Natural killer cell (primary cell): Measurements from ENCODE around the gene PRR5L. TPM values are rescaled to one million over a fixed set of nuclear protein-coding genes. Genes with fewer than 3 reads are reported as not detected.
A peak's percentile ranks its signal among the peaks of the same experiment; 100 is the strongest.

Experiments used
- ATAC-seq, 3 donors: fragments of 150-1000 bp in 2 of 3; fragments of 200-7000 bp in 1 of 3; cut with Tn5 transposase; 1 replicate in 1 of 3; 2 replicates in 2 of 3; pipeline ENCODE4 v1.10.0; 2021; ENCODE audit warnings: mild to moderate bottlenecking in 2 of 3, moderate library complexity in 2 of 3
- DNase-seq, 2 donors: peaks; one replicate each; pipeline versions ENCODE4 v3.0.0 to v3.0.0-alpha.2; 2013 to 2021; ENCODE audit warnings: mixed read lengths in 1 of 2
- H3K27ac ChIP-seq: one replicate; pipeline ENCODE4 v1.5.1; 2013; ENCODE audit warnings: mild to moderate bottlenecking, low read length
- H3K27me3 ChIP-seq: one replicate; pipeline ENCODE4 v1.6.1; 2013; ENCODE audit warnings: low read length; ENCODE audit not compliant: control insufficient read depth, insufficient read depth
- H3K36me3 ChIP-seq: one replicate; pipeline ENCODE4 v1.6.1; 2013; ENCODE audit warnings: low read length; ENCODE audit not compliant: control insufficient read depth, insufficient read depth
- H3K4me1 ChIP-seq: one replicate; pipeline ENCODE4 v1.6.1; 2013; ENCODE audit warnings: low read length; ENCODE audit not compliant: control insufficient read depth, insufficient read depth
- H3K4me3 ChIP-seq: one replicate; pipeline ENCODE4 v1.5.1; 2013; ENCODE audit warnings: low read length
- H3K9me3 ChIP-seq: one replicate; pipeline ENCODE4 v1.6.1; 2013; ENCODE audit warnings: low read length; ENCODE audit not compliant: control insufficient read depth, insufficient read depth
- H3K27ac Mint-ChIP-seq, 2 donors: one replicate each; pipeline ENCODE4 v1.8.0; 2022; ENCODE audit warnings: mild to moderate bottlenecking in 2 of 2, mixed read lengths in 2 of 2, moderate library complexity in 1 of 2
- H3K27me3 Mint-ChIP-seq, 2 donors: one replicate each; pipeline ENCODE4 v1.8.0; 2022; ENCODE audit warnings: low read depth in 2 of 2, mixed read lengths in 2 of 2
- H3K36me3 Mint-ChIP-seq: one replicate; pipeline ENCODE4 v1.8.0; 2022; ENCODE audit warnings: mixed read lengths
- H3K4me1 Mint-ChIP-seq, 2 donors: one replicate each; pipeline ENCODE4 v1.8.0; 2022; ENCODE audit warnings: mixed read lengths in 2 of 2
- H3K4me3 Mint-ChIP-seq: one replicate; pipeline ENCODE4 v1.8.0; 2022; ENCODE audit warnings: mild to moderate bottlenecking, moderate library complexity, mixed read lengths
- H3K9me3 Mint-ChIP-seq, 2 donors: one replicate each; pipeline ENCODE4 v1.8.0; 2022; ENCODE audit warnings: mixed read lengths in 2 of 2
- WGBS: methylation state at CpG from one replicate; pipeline ENCODE4 v1.1.7; 2013; ENCODE audit warnings: missing lambda C conversion rate; ENCODE audit not compliant: insufficient coverage; 5-methylcytosine and 5-hydroxymethylcytosine counted together
- intact Hi-C: fragments of 100-400 bp; cut with micrococcal nuclease; formaldehyde crosslinking; loops from one replicate; pipeline ENCODE4 v1.14.2; 2022
- total RNA-seq, 4 donors: library from RNA; stranded (reverse); fragments of 120-200 nt in 1 of 4; gene quantifications; one replicate each; pipeline versions ENCODE4 v1.2.3 to v1.2.4, GENCODE V29; 2013 to 2022
- TF ChIP-seq, protein P1 (sequence below): fragments of 200-600 bp; IDR thresholded peaks from one replicate; pipeline ENCODE4 v1.8.0; 2022; ENCODE audit warnings: antibody characterized with exemption

The PRR5L gene
- total RNA-seq, 3 donors from 2014 or later (not counting 1 experiment from before 2014, with no cell fraction given) = 128 to 367 (median 303) TPM

DNA sequence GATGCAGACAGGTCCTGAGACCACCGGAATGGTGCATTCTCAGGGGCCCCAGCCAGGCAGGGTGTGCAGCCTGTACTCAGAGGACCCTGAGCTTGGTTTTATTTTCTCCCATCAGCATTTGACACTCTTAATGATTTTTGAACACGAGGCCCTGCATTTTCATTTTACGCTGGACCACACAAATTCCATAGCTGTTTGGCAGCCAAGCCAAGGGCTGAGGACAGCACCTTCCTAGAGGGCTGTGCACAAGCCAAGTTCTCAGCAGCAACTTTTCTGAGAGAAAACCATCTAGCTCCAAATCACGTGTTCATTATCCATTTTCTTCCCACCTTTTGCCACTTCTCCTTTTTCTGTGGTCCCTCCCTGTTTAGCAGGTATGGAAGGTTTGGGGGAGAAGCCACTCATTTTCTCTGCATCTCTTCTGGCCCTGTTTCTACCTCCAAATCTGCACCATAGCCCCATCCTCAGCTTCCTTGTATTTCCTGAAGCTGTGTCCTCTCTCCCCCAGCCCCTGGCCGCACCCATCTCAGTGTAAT, 153.5 kb downstream of the PRR5L start:
- Mint-ChIP-seq H3K36me3 (peaks cover 75% of the 10 kb centered on the region), H3K4me1 (peaks cover 90 to 94% of the 10 kb centered on the region in 2 donors), H3K27ac (peak overlapping the region; percentile 87 to 90), H3K27me3 (no peaks in the 10 kb centered on the region), H3K9me3 (no peaks in the 10 kb centered on the region), H3K4me3 (peak overlapping the region; percentile 73)
- Histone ChIP-seq H3K27ac (no peak overlapping the region), H3K4me1 (peaks cover 58% of the 10 kb centered on the region), H3K36me3 (peaks cover 71% of the 10 kb centered on the region), H3K27me3 (no peaks in the 10 kb centered on the region), H3K9me3 (no peaks in the 10 kb centered on the region), H3K4me3 (no peak overlapping the region)
- ATAC-seq = no peak
- TF ChIP-seq, protein P1, sequence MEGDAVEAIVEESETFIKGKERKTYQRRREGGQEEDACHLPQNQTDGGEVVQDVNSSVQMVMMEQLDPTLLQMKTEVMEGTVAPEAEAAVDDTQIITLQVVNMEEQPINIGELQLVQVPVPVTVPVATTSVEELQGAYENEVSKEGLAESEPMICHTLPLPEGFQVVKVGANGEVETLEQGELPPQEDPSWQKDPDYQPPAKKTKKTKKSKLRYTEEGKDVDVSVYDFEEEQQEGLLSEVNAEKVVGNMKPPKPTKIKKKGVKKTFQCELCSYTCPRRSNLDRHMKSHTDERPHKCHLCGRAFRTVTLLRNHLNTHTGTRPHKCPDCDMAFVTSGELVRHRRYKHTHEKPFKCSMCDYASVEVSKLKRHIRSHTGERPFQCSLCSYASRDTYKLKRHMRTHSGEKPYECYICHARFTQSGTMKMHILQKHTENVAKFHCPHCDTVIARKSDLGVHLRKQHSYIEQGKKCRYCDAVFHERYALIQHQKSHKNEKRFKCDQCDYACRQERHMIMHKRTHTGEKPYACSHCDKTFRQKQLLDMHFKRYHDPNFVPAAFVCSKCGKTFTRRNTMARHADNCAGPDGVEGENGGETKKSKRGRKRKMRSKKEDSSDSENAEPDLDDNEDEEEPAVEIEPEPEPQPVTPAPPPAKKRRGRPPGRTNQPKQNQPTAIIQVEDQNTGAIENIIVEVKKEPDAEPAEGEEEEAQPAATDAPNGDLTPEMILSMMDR = no peak
- 81% methylated on average over 4 of the region's 5 CpGs for WGBS
- no peak for DNase-seq
- intact Hi-C loops = loop anchor here (5.0 kb wide), 1 partner anchor 37 kb away; no protein-coding TSS in a partner anchor

DNA sequence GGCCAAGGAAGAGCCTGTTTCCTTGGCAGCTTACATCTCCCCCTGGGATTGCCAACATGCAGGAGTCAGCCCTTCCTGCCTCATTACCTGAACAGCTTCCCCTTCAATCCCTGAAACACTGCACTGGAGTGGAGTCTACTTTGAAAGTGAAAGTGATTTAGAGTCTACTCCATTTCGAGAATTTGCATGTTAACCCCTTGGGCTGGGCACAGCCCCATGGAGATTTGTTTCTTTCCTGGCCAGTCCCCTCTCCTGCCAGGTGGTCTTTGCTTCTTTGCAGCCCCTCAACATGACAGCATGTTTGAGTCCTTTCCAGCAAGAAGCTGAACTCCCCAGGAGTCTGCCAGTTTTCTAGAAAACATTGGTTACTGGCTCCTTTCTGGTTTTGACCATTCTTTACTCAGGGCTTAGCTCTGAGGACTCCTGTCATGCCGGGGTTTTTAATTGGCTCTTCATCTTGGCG, 154.1 kb downstream of the PRR5L start:
- Histone ChIP-seq H3K27me3 (no peaks in the 10 kb centered on the region), H3K4me1 (peaks cover 62% of the 10 kb centered on the region), H3K36me3 (peaks cover 71% of the 10 kb centered on the region), H3K4me3 (no peak overlapping the region), H3K27ac (no peak overlapping the region), H3K9me3 (no peaks in the 10 kb centered on the region)
- Mint-ChIP-seq H3K4me1 (peaks cover 85 to 94% of the 10 kb centered on the region in 2 donors), H3K9me3 (no peaks in the 10 kb centered on the region), H3K27ac (peak overlapping the region; percentile 87 to 90), H3K4me3 (peak overlapping the region; percentile 73), H3K27me3 (no peaks in the 10 kb centered on the region), H3K36me3 (peaks cover 70% of the 10 kb centered on the region)
- intact Hi-C loops = loop anchor here (5.0 kb wide), 1 partner anchor 38 kb away; no protein-coding TSS in a partner anchor
- DNase-seq (peak in 1 of 2 donors; percentile 27), ATAC-seq (peak in 2 of 3 donors; percentile 34 to 47)
- WGBS = 55% methylated on average over 3 of the region's 3 CpGs
- TF ChIP-seq, protein P1 = no peak

DNA sequence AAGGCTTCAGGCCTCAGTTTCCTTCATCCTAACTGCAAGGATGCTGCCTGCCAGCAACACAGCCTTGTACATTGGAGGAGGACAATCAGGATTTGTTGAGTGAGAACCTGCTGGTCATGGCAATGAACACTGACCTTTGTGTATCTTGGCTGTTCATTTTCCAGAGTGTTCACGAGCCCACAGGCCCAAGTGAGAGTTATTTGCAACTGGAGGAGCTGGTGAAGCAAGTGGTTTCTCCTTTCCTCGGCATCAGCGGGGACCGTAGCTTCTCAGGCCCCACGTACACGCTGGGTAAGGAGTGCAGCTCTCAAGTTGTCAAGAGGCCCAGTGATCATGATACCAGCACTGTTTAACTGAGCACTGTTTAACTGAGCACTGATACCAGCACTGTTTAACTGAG, 155.0 kb downstream of the PRR5L start:
- Histone ChIP-seq H3K4me3 (no peak overlapping the region), H3K36me3 (peaks cover 74% of the 10 kb centered on the region), H3K9me3 (no peaks in the 10 kb centered on the region), H3K27ac (no peak overlapping the region), H3K4me1 (peaks cover 68% of the 10 kb centered on the region), H3K27me3 (no peaks in the 10 kb centered on the region)
- DNase-seq (no peak), ATAC-seq (no peak)
- no peaks in the 10 kb centered on the region for H3K27me3 Mint-ChIP-seq
- peak overlapping the region; percentile 73 for H3K4me3 Mint-ChIP-seq
- TF ChIP-seq, protein P1 = no peak
- peak overlapping the region; percentile 87 to 90 for H3K27ac Mint-ChIP-seq
- H3K4me1 Mint-ChIP-seq = peaks cover 82 to 92% of the 10 kb centered on the region in 2 donors
- no peaks in the 10 kb centered on the region for H3K9me3 Mint-ChIP-seq
- intact Hi-C loops = loop anchor here (5.0 kb wide), 1 partner anchor 39 kb away; no protein-coding TSS in a partner anchor
- 99% methylated on average over 6 of the region's 6 CpGs for WGBS
- H3K36me3 Mint-ChIP-seq = peaks cover 60% of the 10 kb centered on the region
